Activated CD8-positive, alpha-beta memory T cell treated with anti-CD3 and anti-CD28 coated beads for 36 hours (primary cell): Measurements from ENCODE around the gene IGSF21. TPM values are rescaled to one million over a fixed set of nuclear protein-coding genes. Genes with fewer than 3 reads are reported as not detected.
"Not testable (repeated sequence)": the region's sequence is repeated elsewhere in the genome, so short reads cannot be mapped to it uniquely, and the experiment has no call there.

Experiments
- CTCF ChIA-PET: fragments of 350-600 bp; sonication (Branson Sonifier 250); formaldehyde crosslinking; loops from one replicate; lab custom pipeline; 2021; ENCODE audit warnings: antibody characterized with exemption; lab: Charles Lee
- POLR2A ChIA-PET: fragments of 350-600 bp; sonication (Branson Sonifier 250); formaldehyde crosslinking; loops from one replicate; lab custom pipeline; 2021; ENCODE audit warnings: antibody characterized with exemption; lab: Charles Lee
- total RNA-seq, 2 experiments: library from RNA; stranded (reverse); gene quantifications; one replicate each; pipeline ENCODE4 v1.2.3, GENCODE V29; 2021

The IGSF21 gene
- total RNA-seq, 2 experiments from 2014 or later: not detected

- POLR2A ChIA-PET: no interaction called here
- CTCF ChIA-PET: no interaction called here
Observed at GRCh38 chr1:18398791-18399530, 291.4 kb downstream of the IGSF21 start.

GRCh38 chr1:18400347-18401102 lies 292.9 kb downstream of the IGSF21 start:
- ChIA-PET POLR2A (no interaction called here), CTCF (no interaction called here)

DNA sequence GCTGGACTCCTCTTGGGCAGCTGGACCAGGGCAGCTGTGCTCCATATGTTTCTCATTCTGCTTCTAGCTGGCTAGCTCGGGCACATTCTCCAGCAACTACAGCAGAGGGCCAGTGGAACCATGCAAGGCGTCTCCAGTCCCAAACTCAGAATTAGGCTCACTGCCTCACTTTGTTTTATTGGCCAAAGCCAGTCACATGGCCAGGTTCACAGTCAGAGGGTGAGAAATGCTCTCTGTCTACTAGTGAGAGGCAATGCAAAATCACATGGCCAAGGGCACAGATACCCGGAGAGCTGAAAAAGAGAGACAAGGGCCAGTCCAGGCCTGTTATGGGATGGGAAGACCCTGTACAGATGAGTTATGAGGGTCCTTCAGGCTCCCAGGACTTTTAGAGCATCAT lies 294.3 kb downstream of the IGSF21 start:
- CTCF ChIA-PET: no interaction called here

GRCh38 chr1:18404460-18404859 lies 296.9 kb downstream of the IGSF21 start:
- ChIA-PET POLR2A (no interaction called here), CTCF (no interaction called here)

More for the DNA sequence above, 294.3 kb downstream of the IGSF21 start:
- POLR2A ChIA-PET: no interaction called here

- POLR2A ChIA-PET: no interaction called here
- CTCF ChIA-PET: no interaction called here
Observed at GRCh38 chr1:18407166-18408045, 299.8 kb downstream of the IGSF21 start.

DNA sequence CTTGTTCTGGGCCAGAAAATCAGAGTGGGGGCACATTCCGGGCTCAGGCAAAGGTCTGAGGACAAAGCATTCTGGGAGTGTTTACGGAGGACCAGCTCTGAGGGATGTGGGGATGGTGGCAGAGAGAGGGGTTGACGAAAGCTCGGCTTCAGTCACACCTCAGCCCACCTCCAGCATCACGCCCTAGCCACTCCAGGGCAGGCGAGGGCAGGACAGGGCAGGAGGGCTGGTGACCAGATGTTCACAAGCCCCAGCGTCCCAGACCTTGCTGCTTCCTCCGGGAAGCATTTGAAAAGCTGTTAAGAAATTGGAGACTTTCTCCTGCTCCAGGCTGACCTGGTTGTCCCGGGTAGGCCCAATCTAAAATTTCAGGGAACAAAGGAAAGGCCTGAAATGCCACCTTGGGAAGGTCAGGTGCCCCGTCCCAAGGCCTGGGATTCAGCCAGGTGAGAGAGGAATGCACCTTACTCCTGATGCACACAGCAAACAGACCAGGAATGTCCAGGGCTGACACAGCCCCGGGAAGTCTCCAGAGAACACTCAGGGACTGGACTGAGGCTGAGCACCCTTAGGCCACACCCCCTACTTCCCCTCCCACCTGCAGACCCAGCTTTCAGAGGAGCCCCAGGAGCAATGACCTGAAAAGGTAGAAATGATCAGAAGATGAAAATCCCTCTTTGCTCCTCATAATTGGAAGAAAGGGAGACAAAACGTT lies 301.2 kb downstream of the IGSF21 start:
- POLR2A ChIA-PET: no interaction called here
- CTCF ChIA-PET: no interaction called here

DNA sequence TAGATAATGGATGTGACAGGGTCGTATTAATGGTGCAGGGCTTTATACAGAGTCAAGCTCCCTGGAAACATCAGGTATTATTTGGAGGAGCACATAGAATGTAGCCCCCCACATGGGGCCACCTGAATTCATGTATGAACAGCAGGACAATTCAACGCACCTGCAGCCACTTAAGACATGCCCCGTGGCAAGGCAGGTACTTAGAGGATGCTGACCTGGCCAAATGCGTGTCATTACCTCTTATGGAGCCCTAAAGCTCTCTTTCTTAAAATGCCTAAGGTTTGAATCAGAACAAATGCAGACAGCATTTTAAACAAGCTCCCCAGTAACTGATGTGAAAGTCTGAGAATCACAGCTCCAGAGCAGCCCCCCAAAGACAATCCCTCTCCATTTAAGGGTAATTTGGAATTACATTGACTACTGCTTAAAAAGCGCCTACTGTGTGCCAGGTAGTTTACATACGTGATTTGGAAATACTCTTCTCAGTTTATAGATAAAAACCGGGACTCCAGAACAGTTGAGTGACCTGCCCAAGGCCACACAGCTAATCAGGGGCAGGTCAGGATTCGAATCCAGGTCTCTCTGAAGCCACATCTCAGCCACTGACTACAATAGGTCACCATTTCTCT lies 302.1 kb downstream of the IGSF21 start:
- POLR2A ChIA-PET: no interaction called here
- CTCF ChIA-PET: no interaction called here

GRCh38 chr1:18410407-18410806 lies 302.8 kb downstream of the IGSF21 start:
- POLR2A ChIA-PET: no interaction called here
- CTCF ChIA-PET: no interaction called here

DNA sequence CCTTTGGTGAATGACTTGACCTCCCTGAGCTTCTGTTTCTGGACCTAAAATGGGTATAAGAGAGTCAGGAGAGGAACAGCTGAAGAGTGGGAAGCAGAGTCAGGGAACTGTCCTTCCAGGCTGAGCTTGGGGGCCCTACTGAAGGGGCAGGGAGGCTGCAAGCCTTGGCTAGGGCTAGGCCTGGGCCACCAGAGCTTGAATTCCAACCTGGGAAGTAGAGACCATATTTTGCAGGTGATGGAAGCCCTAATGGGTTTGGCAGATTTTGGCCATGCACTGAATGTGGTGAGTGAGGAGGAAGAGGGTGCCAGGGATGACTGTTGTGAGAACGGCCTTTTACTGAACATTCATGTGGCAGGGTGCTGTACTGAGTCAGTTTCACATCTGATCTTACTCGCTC lies 303.7 kb downstream of the IGSF21 start:
- CTCF ChIA-PET: no interaction called here
- POLR2A ChIA-PET: no interaction called here

DNA sequence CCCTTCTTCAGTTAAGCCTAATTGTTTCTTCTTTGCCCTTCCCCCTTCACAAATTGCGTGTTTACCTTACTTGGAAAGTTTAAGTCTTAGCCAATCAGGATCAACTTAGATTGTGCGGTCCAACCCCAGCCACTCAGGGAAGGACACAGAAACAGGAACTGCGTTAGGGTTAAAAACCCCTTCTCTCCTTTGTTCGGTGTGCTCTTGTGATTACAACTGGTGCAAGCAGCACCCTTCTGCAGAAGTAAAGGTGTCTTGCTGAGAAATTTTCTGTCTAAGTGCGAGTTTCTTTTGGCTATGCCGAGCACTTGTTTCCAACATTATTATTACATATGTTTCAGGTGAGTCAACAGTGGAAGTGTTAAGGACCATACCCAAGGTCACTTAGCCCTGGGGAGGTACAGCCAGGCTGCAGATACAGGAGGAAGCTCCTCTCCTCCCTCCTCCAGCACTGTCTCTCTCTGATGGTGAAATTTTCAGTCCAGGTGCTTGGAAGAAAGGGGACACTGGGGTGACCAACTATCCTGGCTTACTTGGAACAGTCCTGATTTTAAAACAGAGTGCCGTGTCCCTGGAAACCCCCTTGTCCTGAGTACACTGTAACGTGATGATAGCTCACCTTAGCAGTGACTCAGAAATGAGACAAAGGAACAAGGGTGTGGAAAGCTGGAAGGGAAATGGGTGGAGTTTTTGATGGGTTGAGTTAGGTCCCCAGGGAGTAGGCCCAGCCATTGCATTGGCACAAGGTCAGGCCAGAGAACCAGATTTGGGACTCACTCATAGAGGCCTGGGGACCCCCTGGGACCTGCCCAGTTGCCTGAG lies 304.4 kb downstream of the IGSF21 start:
- ChIA-PET CTCF (no interaction called here), POLR2A (no interaction called here)

- POLR2A ChIA-PET: no interaction called here
- CTCF ChIA-PET: no interaction called here
Observed at GRCh38 chr1:18412882-18413353, 305.3 kb downstream of the IGSF21 start.

DNA sequence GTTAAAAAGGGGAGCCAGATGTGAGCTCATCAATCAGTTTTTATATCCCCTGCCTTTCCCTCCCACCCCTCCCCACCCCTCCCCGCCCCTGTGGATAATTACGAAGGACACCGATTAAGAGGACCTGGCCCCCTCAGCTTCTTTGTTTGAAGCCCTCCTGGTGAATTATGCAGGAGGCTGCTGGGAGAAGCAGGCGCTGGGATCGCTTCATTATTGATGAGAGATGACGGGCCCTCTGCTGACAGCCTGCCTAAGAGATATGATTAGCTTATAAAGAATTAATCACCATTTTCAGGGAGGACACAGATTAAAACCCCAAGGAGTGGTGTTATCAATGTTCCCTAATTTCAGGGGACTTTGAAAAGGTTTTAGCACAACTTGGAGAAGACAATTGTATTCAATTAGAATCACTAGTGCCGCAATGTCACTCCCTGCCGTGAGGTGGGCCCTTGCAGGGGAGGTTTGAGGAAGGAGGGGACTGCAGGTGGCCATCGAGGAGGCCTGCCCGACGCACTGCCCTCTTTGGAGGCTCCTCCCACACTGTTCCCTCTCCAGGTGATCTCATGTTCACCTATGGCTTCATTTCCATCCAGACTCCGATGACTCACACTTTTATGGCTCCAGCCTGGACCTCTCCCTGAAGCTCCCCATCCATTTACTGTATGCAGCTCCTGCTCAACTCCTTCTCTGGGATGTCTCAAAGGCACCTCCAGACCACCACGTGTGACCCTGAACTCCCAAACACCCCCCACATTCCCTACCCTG lies 306.1 kb downstream of the IGSF21 start:
- CTCF ChIA-PET: no interaction called here
- POLR2A ChIA-PET: no interaction called here

DNA sequence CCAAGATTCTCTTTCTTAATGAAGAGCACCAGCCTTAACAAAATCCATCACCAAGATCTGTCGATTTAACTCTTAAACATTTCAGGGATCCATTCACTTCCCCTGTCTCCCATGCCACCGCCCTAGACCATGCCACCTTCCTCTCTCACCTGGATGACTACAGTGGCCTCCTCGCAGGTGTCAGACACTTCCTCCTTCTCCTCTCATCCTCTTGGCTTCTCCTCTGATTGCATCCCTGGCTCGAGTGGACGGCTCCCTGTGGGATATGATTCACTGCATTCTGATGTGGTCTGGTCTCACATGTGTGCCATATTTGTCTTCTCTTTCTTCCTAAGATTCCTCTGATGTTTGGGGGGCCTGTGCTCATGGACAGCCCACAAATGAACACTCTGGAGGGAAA lies 306.7 kb downstream of the IGSF21 start:
- ChIA-PET CTCF (no interaction called here), POLR2A (no interaction called here)

DNA sequence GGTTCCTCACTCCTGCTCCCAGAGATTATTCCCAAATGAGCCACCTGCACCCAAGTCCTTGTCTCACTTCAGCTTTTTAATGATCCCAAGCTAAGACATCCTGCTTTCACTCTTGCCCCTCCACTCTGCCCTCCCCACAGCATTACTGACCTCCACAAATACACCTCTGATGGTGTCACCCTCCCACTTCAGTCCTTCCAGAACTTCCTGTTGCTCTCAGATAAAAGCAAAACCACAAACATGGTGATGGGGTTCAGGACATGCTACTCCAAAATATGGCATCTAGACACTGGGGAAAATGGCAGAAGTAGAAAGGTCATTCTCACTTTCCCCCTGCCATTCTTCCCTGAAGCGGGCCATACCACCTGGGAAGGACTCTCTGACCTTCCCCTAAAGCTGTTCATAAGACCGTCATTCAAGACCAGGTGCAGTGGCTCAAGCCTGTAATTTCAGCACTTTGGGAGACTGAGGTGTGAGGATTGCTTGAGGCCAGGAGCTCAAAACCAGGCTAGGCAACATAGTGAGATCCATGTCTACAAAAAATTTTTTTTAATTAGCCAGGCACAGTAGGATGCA lies 307.4 kb downstream of the IGSF21 start:
- ChIA-PET CTCF (no interaction called here), POLR2A (no interaction called here)

DNA sequence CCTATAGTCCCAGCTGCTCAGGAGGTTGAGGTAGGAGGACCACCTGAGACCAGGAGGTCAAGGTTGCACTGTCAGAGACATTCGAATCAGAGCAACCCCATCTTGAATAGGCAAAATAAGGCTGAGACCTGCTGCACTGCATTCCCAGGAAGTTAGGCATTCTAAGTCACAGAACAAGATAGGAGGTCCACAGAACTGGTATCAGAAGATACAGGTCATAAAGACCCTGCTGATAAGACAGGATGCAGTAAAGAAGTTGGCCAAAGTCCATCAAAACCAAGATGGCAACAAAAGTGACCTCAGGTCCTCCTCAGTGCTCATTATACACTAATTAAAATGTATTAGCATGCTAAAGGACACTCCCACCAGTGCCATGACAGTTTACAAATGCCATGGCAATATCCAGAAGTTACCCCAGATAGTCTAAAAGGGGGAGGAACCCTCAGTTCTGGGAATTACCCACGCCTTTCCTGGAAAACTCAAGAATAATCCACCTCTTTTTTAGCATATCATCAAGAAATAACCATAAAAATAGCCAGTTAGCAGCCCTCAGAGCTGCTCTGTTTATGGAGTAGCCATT lies 307.9 kb downstream of the IGSF21 start:
- ChIA-PET CTCF (no interaction called here), POLR2A (no interaction called here)

DNA sequence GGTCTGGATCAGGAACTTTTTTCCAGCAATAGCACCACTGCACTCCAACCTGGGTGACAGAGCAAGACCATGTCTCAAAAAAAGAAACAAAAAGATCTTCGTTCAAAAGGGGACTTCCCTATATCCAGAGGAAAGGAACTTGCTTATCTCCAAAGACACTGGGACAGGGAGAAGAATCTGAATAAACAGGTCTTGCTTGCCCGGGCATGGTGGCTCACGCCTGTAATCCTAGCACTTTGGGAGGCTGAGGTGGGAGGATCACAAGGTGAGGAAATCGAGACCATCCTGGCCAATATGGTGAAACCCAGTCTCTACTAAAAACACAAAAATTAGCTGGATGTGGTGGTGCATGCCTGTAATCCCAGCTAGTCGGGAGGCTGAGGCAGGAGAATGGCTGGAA lies 308.5 kb downstream of the IGSF21 start:
- CTCF ChIA-PET, POLR2A ChIA-PET: not testable (repeated sequence)
